ENCODE results near the gene PLA2G6.

GRCh38 chr22:38122616-38123015, 59.0 kb downstream of the PLA2G6 start:
- TF ChIP-seq POLR2AphosphoS5 (IDR thresholded peaks at IDR 0.05; ENCODE audit: low read depth, low read length) (no peak), REST (IDR thresholded peaks at IDR 0.05; ENCODE audit: insufficient read depth in 1 of 2, low read depth in 2 of 2, low read length in 2 of 2) (no peak)
